Neural cell (in vitro differentiated cells): ENCODE data around the gene COX14.

Source experiments
- CTCF ChIP-seq: fragments of 450-650 bp; IDR thresholded peaks from 2 replicates; pipeline ENCODE4 v1.5.1; 2014; ENCODE audit warnings: antibody characterized with exemption, mild to moderate bottlenecking, moderate library complexity; ENCODE audit not compliant: poor library complexity, severe bottlenecking
- EP300 ChIP-seq: fragments of 450-650 bp; conservative IDR thresholded peaks from 2 replicates; pipeline ENCODE4 v1.6.1; 2014; ENCODE audit warnings: antibody characterized with exemption, mild to moderate bottlenecking, moderate library complexity; ENCODE audit not compliant: poor library complexity, severe bottlenecking
- TAF1 ChIP-seq: IDR thresholded peaks from 2 replicates; pipeline ENCODE4 v1.6.1; 2012; ENCODE audit warnings: low read depth

DNA sequence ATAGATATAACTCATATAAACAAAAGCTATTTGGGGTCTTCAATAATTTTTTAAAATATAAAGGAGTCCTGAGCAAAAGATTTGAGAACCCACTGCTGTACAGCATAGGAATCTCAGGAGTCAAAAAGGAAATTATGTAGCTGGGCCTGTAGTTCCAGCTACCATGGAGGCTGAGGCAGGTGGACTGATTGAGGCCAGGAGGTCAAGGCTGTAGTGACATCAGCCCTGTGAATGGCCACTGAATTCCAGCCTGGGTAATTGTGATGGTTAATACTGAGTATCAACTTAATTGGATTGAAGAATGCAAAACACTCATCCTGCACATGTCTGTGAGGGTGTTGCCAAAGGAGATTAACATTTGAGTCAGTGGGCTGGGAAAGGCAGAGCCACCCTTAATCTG lies 44.6 kb downstream of the COX14 start:
- TF ChIP-seq TAF1 (no peak), CTCF (no peak), EP300 (no peak)
